GM18505 (cell line): ENCODE results near the gene OMP.

ENCODE experiments used
- ATAC-seq: cut with Tn5 transposase; IDR thresholded peaks from one replicate; pipeline ENCODE4 v1.9.1; 2021; ENCODE audit not compliant: unreplicated experiment
- POLR2A ChIP-seq: IDR thresholded peaks from 4 replicates; pipeline ENCODE4 v1.6.1; 2011; ENCODE audit warnings: borderline replicate concordance; ENCODE audit not compliant: insufficient read depth, insufficient read length; ENCODE audit errors: extremely low read depth

The OMP gene

GRCh38 chr11:77142091-77142975 lies 39.7 kb downstream of the OMP start:
- no peak for ATAC-seq
- TF ChIP-seq POLR2A, result no peak

GRCh38 chr11:77143405-77144020 lies 40.9 kb downstream of the OMP start:
- no peak for ATAC-seq
- TF ChIP-seq POLR2A, result no peak

GRCh38 chr11:77144196-77144856 lies 41.7 kb downstream of the OMP start:
- no peak for ATAC-seq
- TF ChIP-seq POLR2A, result no peak

- ATAC-seq, result no peak
- TF ChIP-seq POLR2A, result no peak
Observed at GRCh38 chr11:77144857-77145428, 42.3 kb downstream of the OMP start.

- ATAC-seq, result no peak
- TF ChIP-seq POLR2A, result no peak
Observed at GRCh38 chr11:77146261-77147035, 43.8 kb downstream of the OMP start.

GRCh38 chr11:77147036-77147315 lies 44.3 kb downstream of the OMP start:
- ATAC-seq, result no peak
- TF ChIP-seq POLR2A, result no peak

GRCh38 chr11:77147668-77148321 lies 45.2 kb downstream of the OMP start:
- ATAC-seq, result no peak
- no peak for TF ChIP-seq POLR2A

- ATAC-seq, result no peak
- no peak for TF ChIP-seq POLR2A
Observed at GRCh38 chr11:77148963-77149715, 46.5 kb downstream of the OMP start.

- no peak for TF ChIP-seq POLR2A
Observed at GRCh38 chr11:77149716-77150392, 47.2 kb downstream of the OMP start.

GRCh38 chr11:77150836-77151235 lies 48.2 kb downstream of the OMP start:
- no peak for ATAC-seq
- TF ChIP-seq POLR2A, result no peak

More at GRCh38 chr11:77149716-77150392, 47.2 kb downstream of the OMP start:
- ATAC-seq, result no peak

GRCh38 chr11:77151804-77152509 lies 49.3 kb downstream of the OMP start:
- ATAC-seq, result no peak
- no peak for TF ChIP-seq POLR2A
